ENCODE measurements around the gene HLA-A.

The HLA-A gene

DNA sequence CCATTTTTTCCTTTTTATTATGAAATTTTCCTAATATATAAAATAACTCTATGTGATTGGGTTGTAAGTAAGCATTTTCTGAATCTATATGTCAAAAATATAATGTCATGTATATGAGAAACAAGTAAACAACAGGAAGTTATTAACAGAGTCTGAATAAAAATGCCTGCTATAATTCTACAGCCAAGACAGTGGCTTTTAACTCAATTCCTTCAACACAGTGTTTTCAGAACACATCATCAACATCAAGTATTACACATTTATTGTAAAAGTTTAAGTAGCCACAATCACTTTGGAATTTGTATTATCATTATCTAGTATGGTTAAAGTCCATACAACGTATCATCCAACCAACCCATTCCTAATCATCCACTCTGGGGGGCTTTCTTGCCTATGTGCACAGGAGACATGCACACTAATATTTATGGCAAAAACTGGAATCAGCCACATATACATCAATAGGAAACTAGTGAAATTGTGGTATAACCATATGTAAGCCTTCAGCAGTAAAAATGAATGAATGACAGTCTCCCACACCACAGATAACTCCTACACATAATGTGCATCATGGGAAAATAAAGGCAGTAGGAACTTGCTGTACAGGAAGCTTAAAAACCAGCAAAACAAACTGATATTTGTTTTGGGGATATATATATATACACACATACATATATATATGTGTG is 6.9 kb upstream of the HLA-A start:
- no peak for DNase-seq

DNA sequence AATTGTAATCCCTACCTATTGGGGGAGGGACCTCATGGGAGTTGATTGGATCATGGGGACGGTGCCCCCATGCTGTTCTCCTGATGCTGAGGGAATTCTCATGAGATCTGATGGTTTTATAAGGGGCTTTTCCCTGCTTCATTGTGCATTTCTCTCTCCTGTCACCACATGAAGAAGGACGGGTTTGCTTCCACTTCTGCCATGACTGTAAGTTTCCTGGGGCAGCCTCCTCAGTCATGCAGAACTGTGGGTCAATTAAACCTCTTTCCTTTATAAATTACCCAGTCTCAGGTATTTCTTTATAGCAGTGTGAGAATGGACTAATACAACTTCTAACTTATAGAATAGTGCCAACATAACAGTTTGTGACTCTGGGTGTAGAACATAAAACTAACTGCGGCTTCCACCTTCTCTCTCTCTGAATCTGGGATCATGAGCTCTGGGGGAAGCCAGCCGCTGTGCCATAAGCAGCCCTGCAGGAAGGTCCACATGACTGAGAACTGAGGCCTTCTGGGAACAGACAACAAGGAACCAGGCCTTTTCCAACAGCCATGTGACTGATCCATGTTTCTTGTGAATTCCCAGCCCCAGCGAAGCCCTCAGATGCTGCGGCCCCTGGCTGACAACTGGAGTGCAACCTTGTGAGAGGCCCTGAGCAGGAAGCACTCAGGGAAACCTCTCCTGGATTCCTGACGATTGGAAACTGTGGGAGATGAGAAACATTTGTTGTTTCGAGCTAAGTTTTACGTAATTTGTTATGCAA is 3.4 kb upstream of the HLA-A start:
- no peak for DNase-seq

DNA sequence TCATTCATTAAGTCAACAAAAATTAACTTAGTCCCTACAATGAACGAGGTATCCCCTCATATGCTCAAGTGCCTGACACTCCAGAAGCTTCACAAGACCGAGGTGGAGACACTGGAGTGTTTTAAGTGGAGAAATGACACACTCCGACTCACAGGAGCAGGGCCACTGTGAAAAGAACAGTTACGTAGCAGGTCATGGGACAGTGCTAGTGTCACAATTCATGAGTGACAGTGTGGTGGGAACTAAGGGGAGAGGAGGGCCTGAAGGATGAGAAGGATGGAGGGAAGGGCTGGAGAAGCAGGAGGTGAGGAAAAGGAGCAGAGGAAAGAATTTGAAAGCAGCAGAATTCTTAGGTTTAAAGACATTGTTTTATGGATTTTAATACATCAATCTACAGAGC is 1.3 kb upstream of the HLA-A start:
- no peak for DNase-seq

DNA sequence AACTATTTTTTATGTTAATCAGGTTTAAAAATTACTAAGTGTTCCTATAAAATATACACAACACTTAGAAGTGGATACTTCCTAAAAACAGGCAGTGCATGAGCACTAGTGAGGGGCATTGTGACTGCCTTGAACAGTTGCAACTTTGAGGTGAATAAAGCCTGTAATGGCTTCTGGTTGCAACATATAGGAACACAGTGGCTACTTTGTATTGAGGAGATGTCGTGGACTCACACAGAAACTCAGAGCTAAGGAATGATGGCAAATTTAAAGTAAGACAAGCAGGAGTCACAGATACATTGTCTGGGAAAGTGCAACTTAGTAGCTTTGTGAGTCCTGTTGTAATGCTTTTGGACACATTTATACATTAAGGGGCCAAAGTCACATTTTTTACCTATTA is 861 bp upstream of the HLA-A start:
- DNase-seq = no peak

GRCh38 chr6:29941916-29942274 is 437 bp upstream of the HLA-A start:
- DNase-seq = no peak

GRCh38 chr6:29943053-29943966 is 978 bp downstream of the HLA-A start:
- no peak for DNase-seq

GRCh38 chr6:29945281-29945820 is 3.0 kb downstream of the HLA-A start:
- DNase-seq = no peak

DNA sequence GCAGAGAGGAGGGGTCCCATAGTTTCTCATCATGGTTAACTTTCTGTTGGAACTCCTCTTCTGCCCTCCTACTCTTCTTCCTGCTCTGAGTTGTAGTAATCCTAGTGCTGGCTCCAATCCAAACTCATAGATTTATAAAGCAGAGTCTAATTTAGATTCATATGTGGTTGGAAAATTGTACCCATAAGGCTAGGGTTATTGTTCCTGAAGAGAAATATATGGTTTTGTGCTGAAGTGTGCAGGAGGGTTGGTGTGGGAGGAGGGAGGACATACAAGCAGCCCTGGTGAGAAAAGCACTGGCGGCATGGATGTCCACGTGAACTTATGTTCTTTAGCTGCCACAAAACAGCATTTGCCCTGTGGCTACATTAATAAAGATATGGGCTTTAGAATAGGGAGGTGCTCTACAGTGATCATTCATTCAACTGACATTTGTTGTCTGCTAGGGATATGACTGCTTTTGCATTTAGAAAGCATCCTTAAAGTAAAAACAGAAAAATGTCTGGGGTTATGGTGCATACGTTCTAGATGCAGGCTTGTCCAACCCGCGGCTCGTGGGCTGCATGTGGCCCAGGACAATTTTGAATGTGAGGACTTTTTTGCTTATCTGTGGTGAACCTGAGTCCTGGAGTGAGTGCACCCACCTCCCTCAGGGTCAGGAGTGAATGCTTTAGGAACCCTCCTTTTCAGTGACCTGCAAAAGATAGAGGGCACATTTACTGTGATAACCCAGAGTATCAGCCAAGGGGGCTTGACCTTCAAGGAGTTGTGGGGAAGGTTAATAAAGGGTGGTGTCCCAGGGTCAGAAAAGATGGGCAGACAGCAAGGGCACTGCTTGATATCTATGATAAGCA is 4.1 kb downstream of the HLA-A start:
- DNase-seq = no peak

- no peak for DNase-seq
Observed at GRCh38 chr6:29947077-29947980, 5.0 kb downstream of the HLA-A start.

GRCh38 chr6:29948277-29948676 is 5.9 kb downstream of the HLA-A start:
- no peak for DNase-seq

GRCh38 chr6:29949934-29950333 is 7.6 kb downstream of the HLA-A start:
- no peak for DNase-seq

DNA sequence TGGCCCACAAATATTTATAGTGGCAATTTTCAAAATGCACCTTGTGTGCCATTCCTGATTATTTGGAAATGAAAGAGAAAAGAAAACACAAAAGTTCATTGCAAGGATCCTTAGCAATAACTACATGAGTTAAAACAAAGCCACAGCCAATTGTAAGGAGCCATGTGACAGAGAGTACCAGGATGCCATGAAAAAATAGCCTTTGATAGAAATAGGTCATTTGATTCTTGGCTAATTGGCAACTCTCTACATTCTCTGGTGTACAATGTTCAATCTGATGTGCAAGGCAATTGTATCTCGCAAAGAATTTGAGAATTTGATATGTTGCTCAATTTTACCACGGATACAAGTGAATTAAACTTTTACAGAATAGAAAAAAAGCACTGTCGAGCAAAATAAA is 9.6 kb downstream of the HLA-A start:
- DNase-seq = no peak

- DNase-seq = no peak
Observed at GRCh38 chr6:29953001-29953441, 10.7 kb downstream of the HLA-A start.

DNA sequence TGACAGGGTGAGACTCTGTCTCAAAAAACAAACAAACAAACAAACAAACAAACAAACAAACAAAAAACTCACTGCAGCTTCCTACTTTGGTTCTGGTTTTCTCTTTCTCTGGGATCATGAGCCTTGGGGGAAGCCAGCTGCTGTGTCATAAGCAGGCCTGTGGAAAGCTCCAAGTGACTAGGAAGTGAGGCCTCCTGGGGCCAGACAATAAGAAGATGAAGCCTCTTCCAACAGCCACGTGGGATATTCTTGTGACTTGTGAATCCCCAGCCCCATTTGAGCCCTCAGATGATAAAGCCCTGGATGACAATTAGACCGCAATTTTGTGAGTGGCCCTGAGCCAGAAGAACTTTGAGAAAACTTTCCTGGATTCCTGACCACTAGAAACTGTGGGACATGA is 11.4 kb downstream of the HLA-A start:
- no peak for DNase-seq

DNA sequence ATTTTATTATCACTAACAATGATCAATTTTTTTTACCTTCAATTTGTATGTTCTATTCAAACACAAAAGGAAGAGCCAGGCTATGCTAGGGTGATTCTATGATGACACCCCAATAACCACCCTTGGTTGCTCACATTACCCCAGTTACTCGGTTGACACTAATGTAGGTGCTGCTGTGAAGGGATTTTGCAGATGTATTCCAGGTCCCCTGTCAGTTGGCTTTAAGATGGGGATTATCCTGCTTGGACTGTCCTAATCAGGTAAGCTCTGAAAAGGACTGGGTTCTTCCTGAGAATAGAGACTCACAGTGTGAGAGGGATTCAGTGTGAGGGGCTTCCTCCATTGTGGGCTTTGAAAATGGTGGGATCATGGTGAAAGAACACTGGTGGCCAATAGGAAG is 11.9 kb downstream of the HLA-A start:
- no peak for DNase-seq

- DNase-seq = no peak
Observed at GRCh38 chr6:29955783-29956182, 13.5 kb downstream of the HLA-A start.

DNA sequence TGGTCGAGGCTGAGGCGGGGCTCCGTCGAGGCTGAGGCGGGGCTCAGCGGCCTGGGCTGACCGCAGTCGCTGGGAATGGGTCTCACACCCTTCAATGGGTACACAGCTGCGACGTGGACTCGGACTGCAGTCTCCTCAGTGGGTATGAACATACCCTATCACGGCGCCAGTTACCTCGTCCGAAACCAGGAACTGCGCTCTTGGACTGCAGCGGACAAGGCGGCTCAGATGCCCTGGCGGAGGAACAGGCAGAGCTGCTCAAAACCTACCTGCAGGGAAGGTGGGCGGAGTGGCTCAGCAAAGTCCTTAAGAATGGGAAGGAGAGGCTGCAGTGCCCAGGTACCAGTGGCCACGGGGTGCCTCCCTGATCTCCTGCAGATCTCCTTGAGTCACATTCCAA is 14.2 kb downstream of the HLA-A start:
- no peak for DNase-seq

DNA sequence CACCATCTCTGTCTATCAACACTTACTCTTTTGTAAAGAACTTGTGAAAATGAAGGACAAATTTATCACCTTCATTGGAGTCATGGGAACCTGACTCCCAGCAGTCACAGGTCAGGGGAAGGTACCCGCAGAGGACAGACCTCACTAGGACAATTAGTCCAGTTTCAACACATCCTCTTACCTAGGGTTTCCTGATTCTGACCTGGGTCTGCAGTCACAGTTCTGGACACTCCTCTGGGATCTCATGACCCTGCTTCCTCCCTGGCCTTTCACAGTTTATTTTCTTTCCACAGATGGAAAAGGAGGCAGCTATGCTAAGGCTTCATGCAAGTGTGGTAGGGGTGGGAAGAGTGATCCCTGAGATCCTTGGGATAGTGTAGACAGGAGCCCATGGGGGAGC is 15.7 kb downstream of the HLA-A start:
- no peak for DNase-seq

DNA sequence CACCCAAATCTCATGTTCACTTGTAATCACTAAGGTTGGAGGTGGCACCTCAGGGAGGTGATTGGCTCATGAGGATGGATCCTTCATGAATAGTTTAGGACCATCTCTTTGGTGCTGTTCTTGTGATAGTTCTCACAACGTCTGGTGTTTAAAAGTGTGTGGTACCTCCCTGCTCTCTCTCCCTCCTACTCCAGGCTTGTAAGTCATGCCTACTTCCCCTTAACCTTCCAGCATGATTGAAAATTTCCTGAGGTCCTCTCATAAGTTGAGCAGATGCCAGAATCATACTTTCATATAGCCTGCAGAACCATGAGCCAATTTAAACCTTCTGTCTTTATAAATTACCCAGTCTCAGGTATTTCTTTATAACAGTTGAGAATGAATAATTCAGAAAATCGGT is 16.6 kb downstream of the HLA-A start:
- DNase-seq = no peak

- DNase-seq = no peak
Observed at GRCh38 chr6:29959467-29959866, 17.1 kb downstream of the HLA-A start.

- DNase-seq = no peak
Observed at GRCh38 chr6:29961966-29962365, 19.6 kb downstream of the HLA-A start.
